Measurements from ENCODE around the gene RETREG3.

RETREG3 gene

DNA sequence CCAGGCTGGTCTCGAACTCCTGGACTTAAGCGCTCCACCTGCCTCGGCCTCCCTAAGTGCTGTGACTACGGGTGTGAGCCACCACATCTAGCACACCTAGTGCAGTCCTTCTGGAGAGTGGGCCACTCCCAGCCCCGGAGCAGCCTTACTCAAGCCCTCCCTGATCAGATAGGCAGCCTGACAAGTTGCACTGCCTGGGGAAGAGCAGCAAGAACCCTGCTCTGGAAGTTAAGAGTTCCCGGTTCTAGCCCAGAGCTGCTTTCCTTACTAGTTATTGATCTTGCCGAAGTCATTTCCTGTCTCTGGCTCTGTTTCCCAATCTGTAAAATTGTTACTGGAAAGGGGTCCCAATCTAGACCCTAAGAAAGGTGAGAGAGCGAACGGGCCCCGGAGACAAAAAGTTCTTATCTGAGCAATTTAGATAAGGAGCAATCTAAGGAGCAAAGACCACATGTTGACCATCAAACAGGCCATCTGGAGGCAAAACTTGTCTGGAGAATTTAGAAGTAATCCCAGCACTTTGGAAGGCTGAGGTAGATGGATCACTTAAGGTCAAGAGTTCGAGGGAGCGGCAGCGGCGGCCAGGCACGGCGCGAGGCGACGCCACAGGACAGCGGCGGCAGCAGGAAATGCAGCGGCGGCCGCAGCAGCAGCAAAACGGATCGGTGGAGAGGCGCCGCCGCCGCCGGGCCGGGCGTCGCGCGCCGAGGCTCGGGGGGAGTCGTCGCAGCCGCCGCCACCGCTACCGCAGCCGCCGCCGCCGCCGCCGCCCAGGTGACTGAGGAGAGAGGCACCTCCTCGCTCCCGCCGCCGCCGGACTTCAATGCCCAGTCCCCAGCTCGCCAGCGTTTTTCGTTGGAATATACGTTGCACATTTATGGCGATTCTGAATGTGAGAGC is 77.5 kb downstream of the RETREG3 start:
- Histone ChIP-seq H3K27me3 (ENCODE audit: insufficient read depth, low read length, poor library complexity) (no peaks in the 10 kb centered on the region), H3K9me3 (ENCODE audit: insufficient read depth, low read length, severe bottlenecking) (no peaks in the 10 kb centered on the region), H3K79me2 (ENCODE audit: insufficient read depth, low read length) (peaks cover 3% of the 10 kb centered on the region), H3K4me1 (ENCODE audit: insufficient read depth, low read length) (peaks cover 61% of the 10 kb centered on the region), H4K20me1 (ENCODE audit: insufficient read depth, low read length) (no peaks in the 10 kb centered on the region), H3K27ac (ENCODE audit: low read length) (peak overlapping the region; percentile 93), H3K36me3 (ENCODE audit: insufficient read depth, low read length) (no peaks in the 10 kb centered on the region), H3K4me3 (ENCODE audit: low read depth in 1 of 2, low read length in 2 of 2) (peak overlapping the region; percentile 19 to 63; a peak in 3 of 4 replicates), H3K9ac (ENCODE audit: low read depth, low read length) (peak overlapping the region; percentile 62), H2AFZ (ENCODE audit: low read depth, low read length) (peak overlapping the region; percentile 74), H3K4me2 (ENCODE audit: insufficient read depth, low read length) (peak overlapping the region; percentile 69)
- ATAC-seq (ENCODE audit: insufficient read depth, low read depth), result peak; percentile 20; the same call in 1 of the 3 replicates
- TF ChIP-seq EZH2 (IDR thresholded peaks at IDR 0.05; ENCODE audit: borderline replicate concordance, low read depth, low read length, severe bottlenecking), result no peak
- TF ChIP-seq, protein P1, sequence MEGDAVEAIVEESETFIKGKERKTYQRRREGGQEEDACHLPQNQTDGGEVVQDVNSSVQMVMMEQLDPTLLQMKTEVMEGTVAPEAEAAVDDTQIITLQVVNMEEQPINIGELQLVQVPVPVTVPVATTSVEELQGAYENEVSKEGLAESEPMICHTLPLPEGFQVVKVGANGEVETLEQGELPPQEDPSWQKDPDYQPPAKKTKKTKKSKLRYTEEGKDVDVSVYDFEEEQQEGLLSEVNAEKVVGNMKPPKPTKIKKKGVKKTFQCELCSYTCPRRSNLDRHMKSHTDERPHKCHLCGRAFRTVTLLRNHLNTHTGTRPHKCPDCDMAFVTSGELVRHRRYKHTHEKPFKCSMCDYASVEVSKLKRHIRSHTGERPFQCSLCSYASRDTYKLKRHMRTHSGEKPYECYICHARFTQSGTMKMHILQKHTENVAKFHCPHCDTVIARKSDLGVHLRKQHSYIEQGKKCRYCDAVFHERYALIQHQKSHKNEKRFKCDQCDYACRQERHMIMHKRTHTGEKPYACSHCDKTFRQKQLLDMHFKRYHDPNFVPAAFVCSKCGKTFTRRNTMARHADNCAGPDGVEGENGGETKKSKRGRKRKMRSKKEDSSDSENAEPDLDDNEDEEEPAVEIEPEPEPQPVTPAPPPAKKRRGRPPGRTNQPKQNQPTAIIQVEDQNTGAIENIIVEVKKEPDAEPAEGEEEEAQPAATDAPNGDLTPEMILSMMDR (IDR thresholded peaks at IDR 0.05; ENCODE audit: borderline replicate concordance, extremely low read depth, low read length, poor library complexity, severe bottlenecking), result peak; percentile 45
- DNase-seq, result peak; percentile 60

GRCh38 chr17:42530952-42531454 is 78.2 kb downstream of the RETREG3 start:
- no peak for TF ChIP-seq EZH2 (IDR thresholded peaks at IDR 0.05; ENCODE audit: borderline replicate concordance, low read depth, low read length, severe bottlenecking)
- TF ChIP-seq, protein P1 (IDR thresholded peaks at IDR 0.05; ENCODE audit: borderline replicate concordance, extremely low read depth, low read length, poor library complexity, severe bottlenecking), result no peak
- Histone ChIP-seq H4K20me1 (ENCODE audit: insufficient read depth, low read length) (no peaks in the 10 kb centered on the region), H2AFZ (ENCODE audit: low read depth, low read length) (peak overlapping the region; percentile 74), H3K4me2 (ENCODE audit: insufficient read depth, low read length) (peak overlapping the region; percentile 69), H3K9me3 (ENCODE audit: insufficient read depth, low read length, severe bottlenecking) (no peaks in the 10 kb centered on the region), H3K27me3 (ENCODE audit: insufficient read depth, low read length, poor library complexity) (no peaks in the 10 kb centered on the region), H3K4me1 (ENCODE audit: insufficient read depth, low read length) (peaks cover 59% of the 10 kb centered on the region), H3K4me3 (ENCODE audit: low read depth in 1 of 2, low read length in 2 of 2) (peak overlapping the region in 1 of 2 experiments; percentile 41; a peak in 1 of 4 replicates), H3K9ac (ENCODE audit: low read depth, low read length) (peak overlapping the region; percentile 62), H3K27ac (ENCODE audit: low read length) (peak overlapping the region; percentile 93), H3K79me2 (ENCODE audit: insufficient read depth, low read length) (no peaks in the 10 kb centered on the region), H3K36me3 (ENCODE audit: insufficient read depth, low read length) (no peaks in the 10 kb centered on the region)
- DNase-seq (no peak), ATAC-seq (ENCODE audit: insufficient read depth, low read depth) (no peak)
